ENCODE measurements around the gene RAX2.

DNA sequence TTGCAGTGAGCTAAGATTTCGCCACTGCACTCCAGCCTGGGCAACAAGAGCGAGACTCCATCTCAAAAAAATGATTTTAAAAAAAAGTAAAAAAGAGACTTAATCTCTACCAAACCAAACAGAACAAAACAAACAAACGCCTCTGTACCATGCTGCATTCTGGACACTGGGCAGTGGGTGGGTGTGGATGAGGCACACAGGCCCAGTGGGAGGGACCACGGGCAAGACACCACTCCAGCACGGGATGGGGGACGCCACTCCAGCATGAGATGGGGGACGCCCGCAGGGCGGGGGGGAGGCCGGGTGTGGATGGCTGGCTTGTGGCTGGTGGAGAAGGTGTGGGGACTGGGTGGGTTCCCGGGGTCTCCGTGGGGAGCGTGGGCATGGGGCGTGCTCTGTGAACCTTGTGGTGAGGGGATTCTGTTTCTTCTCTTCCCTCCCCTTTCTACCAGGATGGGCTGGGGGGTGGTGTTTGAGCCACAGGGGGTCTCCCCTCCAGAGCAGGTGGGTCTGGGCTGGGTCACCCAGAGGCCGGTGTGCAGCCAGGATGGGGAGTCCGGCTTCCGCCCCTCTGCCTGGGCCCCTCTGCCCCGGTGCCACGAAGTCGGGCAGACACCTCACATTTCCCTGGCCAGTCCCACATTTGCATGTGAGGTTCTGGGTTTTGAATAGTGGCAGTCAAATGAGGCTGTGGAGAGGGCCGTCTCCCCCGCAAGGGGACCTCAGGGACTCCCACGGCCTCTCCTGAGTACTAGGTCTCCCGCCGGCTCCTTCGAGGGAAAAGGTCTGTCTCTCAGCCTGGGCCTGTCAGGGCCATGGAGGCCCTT is 38.1 kb upstream of the RAX2 start:
- no peak for TF ChIP-seq EZH2 (IDR thresholded peaks at IDR 0.05; ENCODE audit: borderline replicate concordance, low read depth, low read length, severe bottlenecking)
- no peak for TF ChIP-seq POLR2AphosphoS5 (IDR thresholded peaks at IDR 0.05; ENCODE audit: insufficient read depth, low read depth, low read length)
- no peak for TF ChIP-seq CTCF (IDR thresholded peaks at IDR 0.05; ENCODE audit: extremely low read depth in 1 of 2, insufficient read depth in 1 of 2, low read depth in 1 of 2, low read length in 2 of 2)
- no peak for TF ChIP-seq POLR2A (IDR thresholded peaks at IDR 0.05; ENCODE audit: low read depth, low read length)
- no peak for TF ChIP-seq MAX (IDR thresholded peaks at IDR 0.05; ENCODE audit: insufficient read depth, insufficient read length)
- no peak for TF ChIP-seq MYC (IDR thresholded peaks at IDR 0.05; ENCODE audit: low read depth, low read length)
- TF ChIP-seq FOS (IDR thresholded peaks at IDR 0.05; ENCODE audit: borderline replicate concordance, insufficient read depth, low read length), result no peak
